WTC11 (cell line): ENCODE results near the gene PSD. TPM values are rescaled to one million over a fixed set of nuclear protein-coding genes. Genes with fewer than 3 reads are reported as not detected.

ENCODE experiments used
- ATAC-seq: fragments of 200-7000 bp; cut with Tn5 transposase; 2 replicates; pipeline ENCODE4 v1.10.0; 2021; ENCODE audit warnings: mild to moderate bottlenecking, moderate library complexity
- CTCF ChIA-PET: fragments of 300-600 bp; sonication (Branson Sonifier 250); formaldehyde crosslinking; loops from one replicate; lab custom pipeline; 2021; ENCODE audit warnings: antibody characterized with exemption; lab: Charles Lee
- POLR2A ChIA-PET: fragments of 350-600 bp; sonication (Branson Sonifier 250); formaldehyde crosslinking; loops from one replicate; lab custom pipeline; 2021; ENCODE audit warnings: antibody characterized with exemption; lab: Charles Lee
- DNase-seq: peaks from one replicate; pipeline ENCODE4 v3.0.0; 2021; ENCODE audit warnings: low spot score
- H3K27ac Mint-ChIP-seq: 2 replicates; pipeline ENCODE4 v1.8.0; 2021; ENCODE audit warnings: mixed read lengths
- H3K27me3 Mint-ChIP-seq: 2 replicates; pipeline ENCODE4 v1.8.0; 2021; ENCODE audit warnings: low read depth, mild to moderate bottlenecking, moderate library complexity, mixed read lengths
- H3K36me3 Mint-ChIP-seq: 2 replicates; pipeline ENCODE4 v1.8.0; 2021; ENCODE audit warnings: mixed read lengths
- H3K4me1 Mint-ChIP-seq: 2 replicates; pipeline ENCODE4 v1.8.0; 2022; ENCODE audit warnings: mixed read lengths
- H3K4me3 Mint-ChIP-seq: 2 replicates; pipeline ENCODE4 v1.8.0; 2021; ENCODE audit warnings: mild to moderate bottlenecking, moderate library complexity, mixed read lengths
- H3K9me3 Mint-ChIP-seq: 2 replicates; pipeline ENCODE4 v1.8.0; 2021; ENCODE audit warnings: mixed read lengths
- E2F5 ChIP-seq: sonication (generic); formaldehyde crosslinking; IDR thresholded peaks from 2 replicates; pipeline ENCODE4 v1.8.1; 2022; ENCODE audit warnings: mild to moderate bottlenecking, moderate library complexity, missing genetic modification reagents
- ETV6 ChIP-seq: sonication (generic); formaldehyde crosslinking; IDR thresholded peaks from 2 replicates; pipeline ENCODE4 v1.8.1; 2022; ENCODE audit warnings: mild to moderate bottlenecking, missing genetic modification reagents
- GABPB1 ChIP-seq: sonication (generic); formaldehyde crosslinking; IDR thresholded peaks from 2 replicates; pipeline ENCODE4 v1.8.1; 2023; ENCODE audit warnings: mild to moderate bottlenecking, missing genetic modification reagents
- IRF1 ChIP-seq: sonication (generic); formaldehyde crosslinking; IDR thresholded peaks from 2 replicates; pipeline ENCODE4 v1.8.0; 2023; ENCODE audit warnings: missing genetic modification reagents
- KAT7 ChIP-seq: sonication (generic); formaldehyde crosslinking; IDR thresholded peaks from 2 replicates; pipeline ENCODE4 v1.8.1; 2023; ENCODE audit warnings: missing genetic modification reagents, mild to moderate bottlenecking, borderline replicate concordance
- NFYB ChIP-seq: sonication (generic); formaldehyde crosslinking; conservative IDR thresholded peaks from 2 replicates; pipeline ENCODE4 v1.8.0; 2022; ENCODE audit warnings: low read depth, missing genetic modification reagents
- NR2C2 ChIP-seq: sonication (generic); formaldehyde crosslinking; IDR thresholded peaks from 2 replicates; pipeline ENCODE4 v1.8.0; 2022; ENCODE audit warnings: mild to moderate bottlenecking, missing genetic modification reagents
- PREB ChIP-seq: sonication (generic); formaldehyde crosslinking; IDR thresholded peaks from 2 replicates; pipeline ENCODE4 v1.8.1; 2022; ENCODE audit warnings: mild to moderate bottlenecking, missing genetic modification reagents, moderate library complexity, borderline replicate concordance
- RELA ChIP-seq: sonication (generic); formaldehyde crosslinking; IDR thresholded peaks from 2 replicates; pipeline ENCODE4 v1.8.1; 2022; ENCODE audit warnings: missing genetic modification reagents, mild to moderate bottlenecking, borderline replicate concordance
- SOX15 ChIP-seq: fragments of 250-450 bp; sonication (Bioruptor Pico); IDR thresholded peaks from 2 replicates; pipeline ENCODE4 v1.9.0; 2021; ENCODE audit warnings: mild to moderate bottlenecking
- STAT6 ChIP-seq: sonication (generic); formaldehyde crosslinking; conservative IDR thresholded peaks from 2 replicates; pipeline ENCODE4 v1.8.1; 2023; ENCODE audit warnings: mild to moderate bottlenecking, low read depth, missing genetic modification reagents, moderate library complexity
- TP53 ChIP-seq: sonication (generic); formaldehyde crosslinking; IDR thresholded peaks from 2 replicates; pipeline ENCODE4 v1.8.1; 2023; ENCODE audit warnings: mild to moderate bottlenecking, missing genetic modification reagents
- ZNF317 ChIP-seq: sonication (generic); formaldehyde crosslinking; IDR thresholded peaks from 2 replicates; pipeline ENCODE4 v1.8.1; 2023; ENCODE audit warnings: low read depth, mild to moderate bottlenecking, moderate library complexity, missing genetic modification reagents, borderline replicate concordance
- total RNA-seq: library from RNA; stranded (reverse); gene quantifications from 3 replicates; pipeline ENCODE4 v1.2.3, GENCODE V29; 2021
- TF ChIP-seq, protein P1 (sequence below): sonication (generic); formaldehyde crosslinking; conservative IDR thresholded peaks from 2 replicates; pipeline ENCODE4 v1.8.1; 2022; ENCODE audit warnings: mild to moderate bottlenecking, missing genetic modification reagents
- TF ChIP-seq, protein P2 (sequence below): sonication (generic); formaldehyde crosslinking; IDR thresholded peaks from 2 replicates; pipeline ENCODE4 v1.8.0; 2023; ENCODE audit warnings: missing genetic modification reagents, mild to moderate bottlenecking, borderline replicate concordance

PSD gene
- total RNA-seq, 1 experiment from 2014 or later = 12.5 TPM

DNA sequence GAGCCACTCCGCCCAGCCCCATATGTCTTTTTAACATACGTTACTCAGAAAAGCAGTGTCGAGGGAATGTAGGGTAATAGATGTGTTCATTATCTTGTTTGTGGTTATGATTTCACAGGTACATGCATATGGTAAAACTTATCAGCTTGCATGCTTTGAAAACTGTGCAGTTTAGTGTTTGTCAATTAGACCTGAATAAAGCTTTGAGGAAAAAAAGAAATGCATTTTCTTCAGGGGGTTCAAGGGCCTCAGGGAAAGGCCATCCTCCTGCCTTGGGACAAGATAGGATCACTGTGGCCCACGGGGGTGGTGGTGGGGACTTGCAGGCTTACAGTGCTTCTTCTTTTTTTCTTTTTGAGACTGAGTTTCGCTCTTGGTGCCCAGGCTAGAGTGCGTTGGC lies 48.7 kb upstream of the PSD start:
- H3K27ac Mint-ChIP-seq = peak overlapping the region; percentile 68
- POLR2A ChIA-PET = no interaction called here
- no peaks in the 10 kb centered on the region for H3K9me3 Mint-ChIP-seq

GRCh38 chr10:102465466-102465865 lies 46.9 kb upstream of the PSD start:
- Mint-ChIP-seq H3K4me1 (peaks cover 34% of the 10 kb centered on the region), H3K9me3 (no peaks in the 10 kb centered on the region), H3K27me3 (peaks cover 2% of the 10 kb centered on the region; the same call in 1 of the 2 replicates), H3K36me3 (peaks cover 6% of the 10 kb centered on the region; the same call in 1 of the 2 replicates), H3K4me3 (no peak overlapping the region), H3K27ac (no peak overlapping the region)
- no peak for DNase-seq
- ChIA-PET POLR2A (interaction anchor here (0.5 kb wide), 1 partner anchor 179 kb away, joined by 3 read pairs; no protein-coding TSS in a partner anchor), CTCF (interaction anchor here (1.0 to 1.1 kb wide), 2 partner anchors 13 to 15 kb away, joined by 3 read pairs; no protein-coding TSS in a partner anchor)
- no peak for ATAC-seq
- TF ChIP-seq E2F5 (CRISPR knock-in tag) (no peak), NR2C2 (no peak), SOX15 (CRISPR knock-in tag) (no peak), NFYB (CRISPR knock-in tag) (no peak), ETV6 (CRISPR knock-in tag) (no peak), GABPB1 (CRISPR knock-in tag) (no peak), KAT7 (CRISPR knock-in tag) (no peak)
- TF ChIP-seq, protein P1, sequence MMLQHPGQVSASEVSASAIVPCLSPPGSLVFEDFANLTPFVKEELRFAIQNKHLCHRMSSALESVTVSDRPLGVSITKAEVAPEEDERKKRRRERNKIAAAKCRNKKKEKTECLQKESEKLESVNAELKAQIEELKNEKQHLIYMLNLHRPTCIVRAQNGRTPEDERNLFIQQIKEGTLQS = no peak

More for the DNA sequence above, 48.7 kb upstream of the PSD start:
- TF ChIP-seq IRF1 (CRISPR knock-in tag) = no peak
- TF ChIP-seq, protein P2, sequence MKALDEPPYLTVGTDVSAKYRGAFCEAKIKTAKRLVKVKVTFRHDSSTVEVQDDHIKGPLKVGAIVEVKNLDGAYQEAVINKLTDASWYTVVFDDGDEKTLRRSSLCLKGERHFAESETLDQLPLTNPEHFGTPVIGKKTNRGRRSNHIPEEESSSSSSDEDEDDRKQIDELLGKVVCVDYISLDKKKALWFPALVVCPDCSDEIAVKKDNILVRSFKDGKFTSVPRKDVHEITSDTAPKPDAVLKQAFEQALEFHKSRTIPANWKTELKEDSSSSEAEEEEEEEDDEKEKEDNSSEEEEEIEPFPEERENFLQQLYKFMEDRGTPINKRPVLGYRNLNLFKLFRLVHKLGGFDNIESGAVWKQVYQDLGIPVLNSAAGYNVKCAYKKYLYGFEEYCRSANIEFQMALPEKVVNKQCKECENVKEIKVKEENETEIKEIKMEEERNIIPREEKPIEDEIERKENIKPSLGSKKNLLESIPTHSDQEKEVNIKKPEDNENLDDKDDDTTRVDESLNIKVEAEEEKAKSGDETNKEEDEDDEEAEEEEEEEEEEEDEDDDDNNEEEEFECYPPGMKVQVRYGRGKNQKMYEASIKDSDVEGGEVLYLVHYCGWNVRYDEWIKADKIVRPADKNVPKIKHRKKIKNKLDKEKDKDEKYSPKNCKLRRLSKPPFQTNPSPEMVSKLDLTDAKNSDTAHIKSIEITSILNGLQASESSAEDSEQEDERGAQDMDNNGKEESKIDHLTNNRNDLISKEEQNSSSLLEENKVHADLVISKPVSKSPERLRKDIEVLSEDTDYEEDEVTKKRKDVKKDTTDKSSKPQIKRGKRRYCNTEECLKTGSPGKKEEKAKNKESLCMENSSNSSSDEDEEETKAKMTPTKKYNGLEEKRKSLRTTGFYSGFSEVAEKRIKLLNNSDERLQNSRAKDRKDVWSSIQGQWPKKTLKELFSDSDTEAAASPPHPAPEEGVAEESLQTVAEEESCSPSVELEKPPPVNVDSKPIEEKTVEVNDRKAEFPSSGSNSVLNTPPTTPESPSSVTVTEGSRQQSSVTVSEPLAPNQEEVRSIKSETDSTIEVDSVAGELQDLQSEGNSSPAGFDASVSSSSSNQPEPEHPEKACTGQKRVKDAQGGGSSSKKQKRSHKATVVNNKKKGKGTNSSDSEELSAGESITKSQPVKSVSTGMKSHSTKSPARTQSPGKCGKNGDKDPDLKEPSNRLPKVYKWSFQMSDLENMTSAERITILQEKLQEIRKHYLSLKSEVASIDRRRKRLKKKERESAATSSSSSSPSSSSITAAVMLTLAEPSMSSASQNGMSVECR = no peak
- no peak for TF ChIP-seq RELA
- TF ChIP-seq TP53 (CRISPR knock-in tag) = no peak
- no peak for TF ChIP-seq ZNF317
- TF ChIP-seq PREB (CRISPR knock-in tag) = no peak
- no peak for TF ChIP-seq STAT6
- Mint-ChIP-seq H3K4me1 (peaks cover 23% of the 10 kb centered on the region), H3K27me3 (no peaks in the 10 kb centered on the region), H3K36me3 (peaks cover 6% of the 10 kb centered on the region; the same call in 1 of the 2 replicates), H3K4me3 (no peak overlapping the region)
- ATAC-seq = no peak
- CTCF ChIA-PET = interaction anchor here (0.6 to 1.4 kb wide), 2 partner anchors 10 to 16 kb away, joined by 3 read pairs; partner anchors contain the start of gene C10orf95
- DNase-seq = no peak
